D721Med (cell line): ENCODE data around the gene CEP83.

Experiments
- DNase-seq: peaks from one replicate; pipeline ENCODE4 v3.0.0; 2011; ENCODE audit warnings: low spot score; ENCODE audit not compliant: insufficient read length
- FAIRE-seq: peaks from 2 replicates; lab custom pipeline; 2011; peaks lifted over from hg19 to GRCh38; lab: Jason Lieb, UNC
- CTCF ChIP-seq: IDR thresholded peaks from 2 replicates; pipeline ENCODE4 v1.5.1; 2012; ENCODE audit warnings: mild to moderate bottlenecking, control low read depth; ENCODE audit not compliant: insufficient read depth; ENCODE audit errors: missing control alignments

CEP83 gene

GRCh38 chr12:94340573-94340972, 119.1 kb downstream of the CEP83 start:
- FAIRE-seq (no peak), DNase-seq (no peak)
- TF ChIP-seq CTCF: no peak

GRCh38 chr12:94338006-94338794, 121.5 kb downstream of the CEP83 start:
- FAIRE-seq (no peak), DNase-seq (no peak)
- TF ChIP-seq CTCF: no peak

- TF ChIP-seq CTCF: no peak
- DNase-seq: no peak
- no peak for FAIRE-seq
Observed at GRCh38 chr12:94336211-94336925, 123.3 kb downstream of the CEP83 start.

GRCh38 chr12:94333396-94333795, 126.3 kb downstream of the CEP83 start:
- no peak for TF ChIP-seq CTCF
- FAIRE-seq (no peak), DNase-seq (no peak)

- peak; percentile 13 for TF ChIP-seq CTCF
- FAIRE-seq (no peak), DNase-seq (no peak)
Observed at GRCh38 chr12:94329366-94329765, 130.3 kb downstream of the CEP83 start.

GRCh38 chr12:94327809-94328208, 131.9 kb downstream of the CEP83 start:
- TF ChIP-seq CTCF: no peak
- FAIRE-seq (no peak), DNase-seq (no peak)

- no peak for DNase-seq
- no peak for FAIRE-seq
- no peak for TF ChIP-seq CTCF
Observed at GRCh38 chr12:94326727-94327126, 132.9 kb downstream of the CEP83 start.
